HuH-7.5 (cell line): ENCODE results near the gene RAB36.

Source experiments
- DNase-seq: peaks from one replicate; pipeline ENCODE4 v3.0.0; 2011; ENCODE audit warnings: low spot score

RAB36 gene

DNA sequence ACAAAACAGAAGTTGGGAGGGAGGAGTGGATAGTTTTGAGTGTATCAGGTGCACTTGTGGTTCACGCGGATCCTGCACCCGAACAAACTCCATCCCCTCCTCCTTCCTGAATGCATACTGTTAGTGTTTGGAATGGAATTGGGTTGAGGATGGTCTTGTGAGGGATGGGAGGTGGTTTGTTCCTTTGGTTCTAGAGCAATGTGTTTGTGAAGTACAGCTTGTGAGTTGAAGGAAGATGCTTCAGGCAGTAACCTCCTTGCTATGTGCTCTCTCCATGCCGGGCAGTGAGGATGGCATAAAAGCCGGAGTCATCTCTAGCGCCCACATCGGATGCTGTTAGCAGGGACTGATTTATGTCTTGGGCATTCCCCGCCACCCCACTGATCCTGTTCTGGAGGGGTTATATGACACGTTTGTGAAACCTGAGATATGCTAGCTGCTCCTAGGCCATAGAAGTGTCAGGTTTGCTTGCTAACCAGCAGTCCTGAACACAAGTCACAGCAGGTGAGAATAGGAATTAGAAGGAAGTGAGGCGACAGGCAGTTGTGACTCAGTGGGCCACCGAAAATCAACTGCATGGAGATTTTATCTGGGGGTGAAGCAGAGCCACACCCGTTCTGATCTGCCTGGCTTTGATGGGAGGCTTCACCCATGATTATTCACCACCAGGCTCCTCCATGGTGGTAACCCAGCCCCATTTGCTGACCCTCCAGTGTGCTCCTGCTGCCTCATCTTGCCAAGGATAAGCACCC is 37.2 kb downstream of the RAB36 start:
- DNase-seq, result no peak

- peak; percentile 84 for DNase-seq
Observed at GRCh38 chr22:23183061-23183698, 37.9 kb downstream of the RAB36 start.

DNA sequence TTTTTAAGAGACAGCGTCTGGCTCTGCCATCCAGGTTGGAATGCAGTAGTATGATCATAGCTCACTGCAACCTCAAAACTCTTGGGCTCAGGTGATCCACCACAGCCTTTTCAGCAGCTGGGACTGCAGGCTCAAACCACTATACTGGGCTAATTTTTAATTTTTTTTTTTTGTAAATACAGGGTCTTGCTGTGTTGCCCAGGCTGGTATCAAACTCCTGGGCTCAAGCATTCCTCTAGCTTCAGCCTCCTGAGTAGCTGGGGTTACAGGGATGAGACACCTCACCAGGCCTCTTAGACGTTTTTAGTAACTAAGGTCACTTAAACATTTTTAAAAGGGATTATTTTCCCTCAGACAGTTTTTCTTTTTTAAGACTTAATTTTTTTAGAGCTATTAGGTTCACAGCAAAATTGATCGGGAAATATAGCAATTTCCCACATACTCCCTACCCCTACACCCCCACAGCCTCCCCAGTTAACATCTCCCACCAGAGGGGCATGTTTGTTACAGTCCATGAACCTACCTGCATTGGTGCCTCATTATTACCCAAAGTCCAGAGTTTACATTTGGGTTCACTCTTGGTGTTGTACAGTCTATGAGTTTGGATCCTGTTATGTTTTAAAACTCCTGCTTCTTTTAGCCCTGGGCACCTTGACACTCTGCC is 39.0 kb downstream of the RAB36 start:
- DNase-seq, result no peak

- no peak for DNase-seq
Observed at GRCh38 chr22:23184764-23185113, 39.5 kb downstream of the RAB36 start.

GRCh38 chr22:23187211-23187610 is 41.9 kb downstream of the RAB36 start:
- DNase-seq, result no peak

- no peak for DNase-seq
Observed at GRCh38 chr22:23187871-23188700, 42.8 kb downstream of the RAB36 start.

GRCh38 chr22:23190526-23190925 is 45.2 kb downstream of the RAB36 start:
- no peak for DNase-seq

- no peak for DNase-seq
Observed at GRCh38 chr22:23192133-23192532, 46.9 kb downstream of the RAB36 start.

DNA sequence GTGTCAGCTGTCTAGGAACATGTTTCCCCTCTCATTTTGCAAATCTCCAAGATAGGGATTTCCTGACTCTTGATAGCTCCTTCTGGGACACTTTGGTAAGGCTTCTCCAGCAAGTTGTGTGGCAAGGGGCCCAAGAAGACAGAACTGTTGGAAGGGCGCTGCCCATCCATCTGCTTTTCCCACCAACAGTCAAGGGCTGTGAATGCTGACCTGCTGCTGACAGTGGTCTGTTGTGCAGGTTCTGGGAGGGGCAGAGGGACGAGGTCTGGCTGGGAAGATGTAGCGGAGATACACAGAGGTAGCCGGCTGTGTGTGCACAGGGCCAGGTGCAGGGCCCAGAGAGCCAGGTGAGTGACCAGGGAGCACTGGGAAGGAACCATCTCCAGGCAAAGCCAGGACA is 47.3 kb downstream of the RAB36 start:
- DNase-seq, result no peak

DNA sequence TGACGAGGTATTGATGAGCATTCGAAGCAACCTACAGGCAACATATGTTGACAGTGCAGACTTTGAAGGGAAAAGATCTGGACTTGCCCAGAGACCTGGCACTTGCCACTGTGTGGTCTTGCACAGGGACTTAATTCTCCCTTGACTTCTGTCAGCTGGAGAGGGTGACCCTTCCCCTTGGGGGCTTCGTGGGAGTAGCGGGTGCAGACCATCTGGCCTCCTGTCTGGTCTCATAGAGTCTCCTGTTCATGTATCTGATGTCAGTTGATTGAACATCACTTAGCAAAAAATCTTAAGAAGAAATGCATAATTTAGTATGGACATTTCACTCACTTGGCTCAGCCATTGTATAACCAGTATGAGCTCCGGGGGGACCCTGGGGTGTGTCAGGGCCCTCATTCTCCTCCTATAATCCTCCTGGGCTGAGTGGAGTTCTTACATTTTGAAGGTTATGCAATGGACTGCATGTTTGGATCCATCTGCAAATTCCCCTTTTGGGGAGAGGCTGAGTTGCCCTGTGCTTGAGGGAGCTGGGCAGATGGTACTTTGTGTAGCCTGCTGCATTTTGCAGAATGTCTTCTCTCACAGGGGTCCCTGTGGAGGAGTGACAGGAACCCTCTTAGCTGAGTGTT is 48.0 kb downstream of the RAB36 start:
- no peak for DNase-seq

DNA sequence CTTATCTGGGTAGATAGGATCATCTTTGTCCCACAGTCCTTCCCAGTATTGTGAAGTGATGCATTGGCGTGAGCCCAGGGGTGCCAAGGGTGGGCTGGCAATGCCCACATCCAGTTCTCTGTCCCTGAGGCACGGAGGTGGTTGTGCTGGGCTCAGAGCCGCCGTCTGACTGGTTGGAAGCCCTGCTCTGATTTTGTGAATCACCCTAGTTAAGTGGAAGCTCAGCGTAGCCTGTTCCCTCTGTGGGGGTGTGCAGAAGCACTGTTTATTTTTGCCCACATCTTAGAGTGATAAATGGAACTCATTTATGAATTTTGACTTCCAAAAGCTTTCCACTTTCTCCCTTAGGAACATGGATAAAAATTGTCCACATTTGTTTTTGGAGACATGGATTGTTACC is 48.6 kb downstream of the RAB36 start:
- DNase-seq, result no peak

- no peak for DNase-seq
Observed at GRCh38 chr22:23196165-23196564, 50.9 kb downstream of the RAB36 start.

DNA sequence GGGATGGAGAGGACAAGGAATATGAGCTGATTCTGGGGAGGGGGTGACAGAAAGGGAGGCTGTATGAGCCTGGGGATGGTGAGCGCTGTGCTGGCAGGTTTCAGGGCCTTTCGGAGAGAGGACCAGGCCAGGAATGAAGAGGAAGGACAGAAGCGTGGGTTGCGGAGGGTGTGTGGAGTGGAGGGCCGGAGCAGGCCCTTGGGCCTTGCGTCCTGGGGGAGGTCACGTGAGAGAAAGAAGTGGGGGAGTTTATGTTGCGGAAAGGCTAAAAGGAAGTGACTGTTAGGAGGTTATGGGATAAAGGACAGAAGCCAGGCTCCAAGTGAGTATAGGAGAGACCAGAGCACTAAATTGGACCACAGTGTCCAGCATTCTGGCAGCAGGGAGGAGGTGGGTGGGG is 52.6 kb downstream of the RAB36 start:
- no peak for DNase-seq

GRCh38 chr22:23199159-23199558 is 53.9 kb downstream of the RAB36 start:
- DNase-seq, result no peak

GRCh38 chr22:23200898-23201297 is 55.6 kb downstream of the RAB36 start:
- no peak for DNase-seq

- DNase-seq, result no peak
Observed at GRCh38 chr22:23202812-23203451, 57.7 kb downstream of the RAB36 start.

- DNase-seq, result no peak
Observed at GRCh38 chr22:23203452-23204124, 58.3 kb downstream of the RAB36 start.

GRCh38 chr22:23204125-23204488 is 58.8 kb downstream of the RAB36 start:
- no peak for DNase-seq

GRCh38 chr22:23204541-23205157 is 59.4 kb downstream of the RAB36 start:
- no peak for DNase-seq

GRCh38 chr22:23205339-23206049 is 60.2 kb downstream of the RAB36 start:
- DNase-seq, result no peak
